HG03175 (cell line): ENCODE results near the gene SGCA.

Experiments
- ATAC-seq: cut with Tn5 transposase; IDR thresholded peaks from one replicate; pipeline ENCODE4 v1.9.1; 2021; ENCODE audit warnings: mild to moderate bottlenecking, moderate library complexity; ENCODE audit not compliant: unreplicated experiment

SGCA gene

DNA sequence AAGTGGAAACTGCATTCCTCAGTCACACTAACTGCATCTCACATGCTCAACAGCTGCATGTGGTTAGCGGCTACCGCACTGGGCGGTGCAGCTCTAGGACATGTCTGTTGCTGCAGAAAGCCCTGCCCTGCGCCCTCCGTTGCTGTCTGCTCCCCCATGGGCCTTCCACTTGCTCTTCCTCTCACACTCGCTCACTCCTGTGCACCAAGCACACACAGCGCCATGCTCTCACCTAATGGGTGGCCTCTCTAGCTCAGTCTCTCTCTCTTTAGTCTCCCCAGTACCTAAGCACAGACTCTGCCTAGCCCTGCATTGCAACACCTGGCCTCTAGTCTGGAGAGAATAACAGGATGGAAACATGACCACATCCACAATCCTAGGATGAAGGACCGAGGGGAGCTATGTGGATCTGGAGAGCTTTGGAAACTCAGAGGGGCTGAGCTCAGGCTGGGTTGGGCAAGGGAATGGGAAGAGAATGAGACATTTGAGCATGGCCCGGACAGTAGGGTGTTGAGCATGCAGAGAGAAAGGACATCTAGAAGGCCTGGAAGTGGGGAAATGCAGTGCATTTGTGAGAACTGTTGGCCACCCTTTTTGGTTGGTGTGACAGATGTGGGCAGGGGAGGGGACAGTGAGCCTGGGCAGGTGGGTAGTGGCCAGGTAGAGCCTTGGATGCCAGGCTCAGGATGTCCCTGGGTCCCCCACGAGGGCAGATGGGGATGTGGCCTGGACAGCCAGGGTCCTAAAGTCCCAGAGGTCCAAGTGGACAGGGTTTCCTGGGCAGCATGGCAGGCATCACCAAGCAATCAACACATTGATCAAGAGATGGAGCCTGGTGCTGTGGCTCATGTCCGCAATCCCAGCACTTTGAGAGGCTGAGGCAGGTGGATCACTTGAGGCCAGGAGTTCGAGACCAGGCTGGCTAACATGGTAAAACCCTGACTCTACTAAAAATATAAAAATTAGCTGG is 16.1 kb downstream of the SGCA start:
- ATAC-seq = no peak

- ATAC-seq = no peak
Observed at GRCh38 chr17:50182783-50183420, 17.1 kb downstream of the SGCA start.

DNA sequence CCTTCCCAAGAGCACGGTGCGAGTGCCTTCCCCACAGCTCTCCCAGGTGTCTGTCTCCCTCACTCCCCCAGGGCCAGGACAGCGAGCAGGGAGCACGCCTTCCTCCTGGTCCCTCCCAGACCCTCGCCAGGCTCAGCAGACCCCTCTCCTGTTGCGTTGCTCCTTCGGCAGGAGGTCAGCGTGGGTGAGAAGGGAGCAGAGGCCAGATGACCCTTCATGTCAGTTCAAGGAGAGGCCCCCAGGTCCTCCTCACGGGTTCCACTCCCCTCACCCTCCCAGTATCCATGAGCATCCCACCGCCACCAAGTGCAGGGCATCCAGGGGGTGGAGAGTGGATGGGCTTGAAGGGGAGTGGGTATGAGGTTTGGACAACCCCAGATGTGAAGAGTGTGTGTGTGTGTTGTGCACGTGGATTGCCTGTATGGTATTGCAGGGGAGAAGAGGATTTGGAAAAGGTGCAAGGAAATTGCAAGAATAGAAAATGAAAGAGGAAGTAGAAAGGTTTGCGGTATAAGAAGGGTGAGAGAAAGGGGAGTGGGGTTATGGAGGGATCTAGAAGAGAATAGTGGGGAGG is 17.7 kb downstream of the SGCA start:
- ATAC-seq = no peak

- no peak for ATAC-seq
Observed at GRCh38 chr17:50184064-50184463, 18.3 kb downstream of the SGCA start.

GRCh38 chr17:50184611-50185398 is 19.0 kb downstream of the SGCA start:
- no peak for ATAC-seq

DNA sequence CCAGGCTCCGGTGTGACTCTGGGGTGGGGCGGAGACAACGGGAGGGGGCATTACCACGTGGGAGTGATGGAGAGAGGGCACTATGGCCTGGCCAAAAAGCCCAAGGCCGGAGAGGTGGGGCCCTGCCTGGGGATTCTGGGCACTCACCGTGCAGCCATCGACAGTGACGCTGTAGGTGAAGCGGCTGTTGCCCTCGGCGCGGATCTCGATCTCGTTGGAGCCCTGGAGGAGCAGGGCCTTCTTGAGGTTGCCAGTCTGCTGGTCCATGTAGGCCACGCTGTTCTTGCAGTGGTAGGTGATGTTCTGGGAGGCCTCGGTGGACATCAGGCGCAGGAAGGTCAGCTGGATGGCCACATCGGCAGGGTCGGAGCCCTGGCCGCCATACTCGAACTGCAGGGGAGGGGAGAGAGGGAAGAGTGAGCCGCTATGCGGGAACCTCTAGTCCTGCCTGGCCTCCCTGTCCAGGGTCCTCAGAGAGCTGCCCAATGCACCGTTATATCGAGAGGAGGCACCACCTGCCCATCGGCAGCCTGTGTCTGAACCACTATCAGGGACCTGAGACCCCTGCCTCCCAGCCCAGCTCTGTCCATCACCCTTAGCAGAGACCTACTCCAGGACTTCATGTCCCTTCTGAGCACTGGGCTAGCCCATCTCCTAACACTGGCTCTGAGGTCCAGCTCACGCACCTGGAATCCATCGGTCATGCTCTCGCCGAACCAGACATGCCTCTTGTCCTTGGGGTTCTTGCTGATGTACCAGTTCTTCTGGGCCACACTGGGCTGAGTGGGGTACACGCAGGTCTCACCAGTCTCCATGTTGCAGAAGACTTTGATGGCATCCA is 20.0 kb downstream of the SGCA start:
- no peak for ATAC-seq

- ATAC-seq = no peak
Observed at GRCh38 chr17:50186661-50187393, 21.0 kb downstream of the SGCA start.

- ATAC-seq = no peak
Observed at GRCh38 chr17:50187394-50187725, 21.6 kb downstream of the SGCA start.

DNA sequence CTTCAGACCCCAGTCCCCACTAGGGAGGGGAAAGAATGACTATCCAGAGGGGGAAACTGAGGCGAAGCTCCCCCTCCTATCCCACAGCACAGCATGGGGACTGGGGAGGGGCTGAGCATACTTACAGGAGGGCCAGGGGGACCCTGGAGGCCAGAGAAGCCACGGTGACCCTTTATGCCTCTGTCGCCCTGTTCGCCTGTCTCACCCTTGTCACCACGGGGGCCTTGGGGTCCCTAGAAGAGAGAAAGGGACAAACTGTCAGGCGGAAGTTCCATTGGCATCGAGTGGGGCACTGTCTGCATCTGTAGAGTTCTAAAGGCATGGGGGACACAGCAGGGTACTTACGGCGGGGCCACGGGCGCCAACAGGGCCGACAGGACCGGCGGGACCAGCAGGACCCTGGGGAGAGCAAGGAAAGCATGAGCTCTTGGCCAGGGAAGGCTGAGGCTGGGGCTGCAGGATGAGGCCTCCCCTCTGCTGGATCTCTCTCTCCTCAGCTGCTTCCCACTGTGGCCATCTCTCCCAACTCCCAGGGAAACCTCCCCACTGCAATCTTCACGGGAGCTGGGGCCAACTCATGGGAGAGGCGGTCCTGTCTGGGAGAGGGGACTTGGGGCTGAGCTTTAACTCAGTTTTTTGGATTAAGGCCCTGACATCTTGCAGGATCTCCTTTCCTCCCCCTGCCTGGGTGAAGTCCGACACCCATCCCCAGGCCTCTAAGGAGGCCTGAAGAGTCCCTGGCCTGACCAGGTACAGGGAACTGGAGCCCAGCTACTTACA is 22.1 kb downstream of the SGCA start:
- ATAC-seq = no peak

GRCh38 chr17:50188531-50188920 is 22.7 kb downstream of the SGCA start:
- ATAC-seq = no peak

- ATAC-seq = no peak
Observed at GRCh38 chr17:50188921-50189549, 23.2 kb downstream of the SGCA start.

DNA sequence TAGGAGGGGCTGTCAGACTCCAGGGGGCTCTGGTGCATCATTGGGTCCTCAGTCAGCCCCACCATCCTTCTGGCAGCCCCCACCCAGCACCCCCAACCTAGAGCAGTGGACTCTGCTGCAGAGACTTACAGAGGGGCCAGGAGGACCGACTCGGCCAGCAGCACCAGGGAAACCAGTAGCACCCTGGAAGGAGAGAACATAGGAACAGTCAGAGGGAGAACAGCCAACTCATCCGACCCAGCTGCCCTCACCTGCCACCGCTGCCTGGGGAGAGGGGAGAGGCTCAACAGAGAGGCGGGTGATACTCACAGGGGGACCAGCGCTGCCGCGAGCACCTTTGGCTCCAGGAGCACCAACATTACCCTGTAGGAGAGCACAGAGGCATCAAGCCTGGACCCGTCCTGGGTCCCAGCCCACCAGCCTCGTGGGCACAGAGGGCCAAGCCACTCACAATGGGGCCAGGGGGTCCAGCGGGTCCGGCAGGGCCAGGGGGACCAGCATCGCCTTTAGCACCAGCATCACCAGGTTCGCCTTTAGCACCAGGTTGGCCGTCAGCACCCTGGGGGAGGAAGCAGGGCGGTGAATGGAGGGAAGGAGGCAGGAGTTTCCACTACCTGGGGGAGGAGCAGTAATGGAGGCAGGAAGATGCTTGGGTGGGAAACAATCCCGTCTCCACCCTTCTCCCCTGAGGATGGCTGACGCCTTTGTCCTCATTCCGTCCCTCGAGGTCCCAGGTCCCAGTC is 23.9 kb downstream of the SGCA start:
- no peak for ATAC-seq

- ATAC-seq = no peak
Observed at GRCh38 chr17:50190293-50190602, 24.4 kb downstream of the SGCA start.

DNA sequence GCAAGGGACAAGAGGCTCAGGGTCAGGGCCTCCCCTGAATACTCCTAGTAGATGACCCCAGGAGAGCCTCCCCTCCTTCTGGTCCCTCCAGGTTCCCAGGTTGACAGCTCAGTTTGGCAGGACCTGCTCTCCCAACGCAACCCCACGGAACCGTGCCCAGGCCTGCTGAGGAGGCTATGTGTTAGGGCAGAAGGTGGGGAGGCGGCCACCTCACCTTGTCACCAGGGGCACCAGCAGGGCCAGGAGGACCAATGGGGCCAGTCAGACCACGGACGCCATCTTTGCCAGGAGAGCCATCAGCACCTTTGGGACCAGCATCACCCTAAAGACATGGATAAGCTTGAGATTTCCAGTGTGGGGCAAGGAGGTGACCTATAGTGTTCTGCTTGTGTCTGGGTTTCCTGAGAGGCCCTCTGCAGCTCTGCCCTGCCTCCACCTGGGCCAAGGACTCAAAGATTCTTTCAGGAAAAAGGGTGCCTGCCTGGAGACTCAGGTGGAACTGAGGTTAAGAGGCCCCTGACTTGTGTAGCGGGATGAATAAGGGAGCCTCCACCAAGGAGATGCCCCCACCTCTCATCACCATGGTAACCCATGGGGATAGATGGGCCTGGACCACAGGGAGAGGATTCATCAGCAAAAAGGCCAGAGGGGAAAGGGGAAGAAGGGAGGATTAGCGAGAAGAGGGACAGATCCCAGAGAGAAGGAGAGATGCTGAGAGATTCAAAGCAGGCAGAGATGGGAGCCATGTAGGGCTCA is 25.0 kb downstream of the SGCA start:
- no peak for ATAC-seq

- no peak for ATAC-seq
Observed at GRCh38 chr17:50191359-50192143, 25.7 kb downstream of the SGCA start.

GRCh38 chr17:50192144-50192617 is 26.4 kb downstream of the SGCA start:
- no peak for ATAC-seq
